ENCODE data around the gene BCL11B. TPM values are rescaled to one million over a fixed set of nuclear protein-coding genes. Genes with fewer than 3 reads are reported as not detected.

Gene BCL11B
- total and polyA plus RNA-seq, 2 of the 8 experiments (the other 6 are each of a cell fraction or from before 2014, with no cell fraction given), result 0.63 to 5.9 TPM

DNA sequence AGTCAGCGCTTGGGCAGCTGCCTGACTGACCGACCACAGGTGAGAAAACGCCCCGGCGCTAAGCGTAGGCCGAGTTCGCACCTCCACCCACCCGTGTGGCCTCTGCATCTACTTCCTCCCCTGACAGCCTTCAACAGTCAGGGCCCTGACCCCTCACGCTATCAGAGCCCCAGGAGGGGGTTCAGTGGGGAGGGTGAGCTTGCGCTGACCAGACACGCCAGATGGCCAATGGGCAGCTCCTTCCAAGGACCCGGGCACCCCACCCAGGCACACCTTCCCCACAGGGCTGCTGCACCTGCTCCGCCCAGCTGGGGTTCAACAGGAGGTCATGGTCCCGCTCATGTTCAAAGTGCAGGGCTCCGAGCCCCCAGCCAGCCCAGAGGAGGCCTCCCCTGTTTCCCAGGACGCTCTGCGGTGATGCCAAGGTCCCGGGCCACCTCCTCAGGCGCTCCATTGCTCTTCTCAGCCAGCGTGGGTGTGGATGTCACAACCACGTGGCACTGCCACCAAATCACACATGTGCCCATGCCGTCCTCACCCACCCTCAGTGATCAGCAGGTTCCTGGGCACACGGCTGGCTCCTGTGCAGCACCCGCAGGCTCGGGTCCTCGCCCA is 48.7 kb upstream of the BCL11B start:
- H4K20me1 ChIP-seq (replicated peaks in 1 of 2; ENCODE audit: control insufficient read depth in 1 of 2, insufficient read depth in 2 of 2, low read length in 2 of 2), result peaks cover 0 to 2% of the 10 kb centered on the region in 2 experiments
- H3K56ac ChIP-seq (replicated peaks; ENCODE audit: insufficient read length, low read depth, low read length), result no peak overlapping the region
- H3K27me3 ChIP-seq (replicated peaks in 1 of 4; ENCODE audit: control insufficient read depth in 3 of 4, extremely low read depth in 1 of 4, insufficient read depth in 3 of 4, low read length in 3 of 4), result no peaks in the 10 kb centered on the region; a peak in 1 of 7 replicates
- H2AFZ ChIP-seq (ENCODE audit: low read length), result no peak overlapping the region
- DNase-seq (ENCODE audit: low read depth in 1 of 2, low spot score in 2 of 2) (peak in 1 of 2 experiments; percentile 47), FAIRE-seq (no peak)
- H3K79me2 ChIP-seq (ENCODE audit: control insufficient read depth in 1 of 2, insufficient read depth in 2 of 2, low read length in 2 of 2), result no peaks in the 10 kb centered on the region
- no peaks in the 10 kb centered on the region for H3K9me3 ChIP-seq (ENCODE audit: insufficient read depth in 2 of 2, low read depth in 1 of 2, low read length in 1 of 2)
- H3K79me1 ChIP-seq (ENCODE audit: low read depth, low read length), result no peaks in the 10 kb centered on the region
- no peak overlapping the region for H4K5ac ChIP-seq (ENCODE audit: insufficient read length, low read depth, low read length)
- no peak overlapping the region for H3K23ac ChIP-seq (ENCODE audit: insufficient read length)
- H2BK12ac ChIP-seq (ENCODE audit: low read depth, low read length), result peak overlapping the region; percentile 80; the same call in 1 of the 2 replicates
- H3K36me3 ChIP-seq (ENCODE audit: control insufficient read depth in 2 of 4, insufficient read depth in 4 of 4, low read length in 3 of 4), result no peaks in the 10 kb centered on the region
- WGBS, 2 experiments (ENCODE audit: extremely low coverage in 1 of 2, insufficient coverage in 1 of 2, insufficient read length in 1 of 2, insufficient replicate concordance in 2 of 2, low coverage in 1 of 2, low lambda C conversion rate in 2 of 2, missing lambda C conversion rate in 1 of 2), result 90% methylated on average over 25 of the region's 27 CpGs; no CpG with 5 or more reads in 1 of the 2 experiments
- H3K4me1 ChIP-seq (replicated peaks in 1 of 4; ENCODE audit: control insufficient read depth in 3 of 4, insufficient read depth in 4 of 4, low read length in 3 of 4), result peaks cover 0 to 14% (median 6%) of the 10 kb centered on the region in 4 experiments; a peak in 6 of 7 replicates
- no peak overlapping the region; the same call in none of the 2 replicates for H4K8ac ChIP-seq (ENCODE audit: extremely low read depth, insufficient read depth, low read length)
- no peak overlapping the region for H3K14ac ChIP-seq (ENCODE audit: insufficient read length)
- H3K9ac ChIP-seq (replicated peaks in 1 of 4; ENCODE audit: extremely low read depth in 1 of 4, low read depth in 3 of 4, low read length in 3 of 4), result no peak overlapping the region
- H3K18ac ChIP-seq (ENCODE audit: extremely low read depth, low read length), result no peak overlapping the region
- H4K91ac ChIP-seq (replicated peaks; ENCODE audit: insufficient read length, low read length), result peak overlapping the region; percentile 62
- H3K4ac ChIP-seq (replicated peaks; ENCODE audit: insufficient read length, low read depth, low read length), result no peak overlapping the region
- no peak overlapping the region for H3K27ac ChIP-seq (ENCODE audit: low read depth, low read length)
- H2AK5ac ChIP-seq (ENCODE audit: low read depth, low read length), result peak overlapping the region; percentile 83; the same call in 1 of the 2 replicates
- H2BK15ac ChIP-seq (ENCODE audit: low read length), result peak overlapping the region; percentile 66; the same call in 1 of the 2 replicates
- ChIA-PET CTCF (ENCODE audit: partially characterized antibody) (interaction anchor here (0.7 to 3.3 kb wide), 32 partner anchors 8 to 295 kb away, joined by 3 to 29 read pairs (median 6); no protein-coding TSS in a partner anchor), POLR2A (ENCODE audit: partially characterized antibody) (interaction anchor here (1.0 to 1.3 kb wide), 2 partner anchors 14 to 31 kb away, joined by 3 read pairs; no protein-coding TSS in a partner anchor)
- no peak overlapping the region for H3K4me3 ChIP-seq (ENCODE audit: extremely low read depth in 1 of 4, insufficient read depth in 2 of 4, low read depth in 3 of 4, low read length in 4 of 4)
- H2BK20ac ChIP-seq (ENCODE audit: low read length), result no peak overlapping the region
- H2BK5ac ChIP-seq (ENCODE audit: low read depth, low read length), result peak overlapping the region; percentile 48; the same call in 1 of the 2 replicates
- no peak for TF ChIP-seq RBBP5 (IDR thresholded peaks at IDR 0.05; ENCODE audit: borderline replicate concordance, low read depth, low read length)
- no peak for TF ChIP-seq KDM1A (IDR thresholded peaks at IDR 0.05; ENCODE audit: borderline replicate concordance, low read length)
- TF ChIP-seq GTF2F1 (IDR thresholded peaks at IDR 0.05; ENCODE audit: borderline replicate concordance, low read depth, low read length), result no peak
- TF ChIP-seq EGR1 (IDR thresholded peaks at IDR 0.05; ENCODE audit: borderline replicate concordance, low read depth, low read length), result no peak
- no peak for TF ChIP-seq RFX5 (IDR thresholded peaks at IDR 0.05; ENCODE audit: borderline replicate concordance, low read depth, low read length)
- no peak for TF ChIP-seq CHD2 (IDR thresholded peaks at IDR 0.05; ENCODE audit: low read length)
- no peak for TF ChIP-seq SUZ12 (IDR thresholded peaks at IDR 0.05; ENCODE audit: low read length)
- TF ChIP-seq TCF12 (IDR thresholded peaks at IDR 0.05; ENCODE audit: low read depth, low read length), result no peak
- TF ChIP-seq POLR2A (IDR thresholded peaks at IDR 0.05; ENCODE audit: control extremely low read depth in 1 of 2, low read depth in 2 of 2, low read length in 2 of 2), result no peak
- no peak for TF ChIP-seq ATF2 (IDR thresholded peaks at IDR 0.05; ENCODE audit: low read length)
- no peak for TF ChIP-seq BACH1 (IDR thresholded peaks at IDR 0.05; ENCODE audit: low read length)
- H3K23me2 ChIP-seq (ENCODE audit: low read depth, low read length), result no peaks in the 10 kb centered on the region
- H3K4me2 ChIP-seq (ENCODE audit: insufficient read depth in 1 of 2, low read depth in 2 of 2, low read length in 2 of 2), result no peak overlapping the region
- no peak overlapping the region for H2BK120ac ChIP-seq (replicated peaks; ENCODE audit: low read depth, low read length)

Measured in H1 (cell line).